ENCODE results near the gene VEGFC.

VEGFC gene

GRCh38 chr4:176709417-176709816, 83.3 kb downstream of the VEGFC start:
- Histone ChIP-seq H2BK15ac (replicated peaks; ENCODE audit: low read depth) (no peak overlapping the region), H3K36me3 (ENCODE audit: control insufficient read depth, insufficient read depth, low read length) (no peaks in the 10 kb centered on the region), H3K9ac (ENCODE audit: low read length) (no peak overlapping the region), H4K5ac (ENCODE audit: low read length) (no peak overlapping the region), H3K4ac (ENCODE audit: low read depth, low read length) (no peak overlapping the region), H3K27me3 (ENCODE audit: insufficient read depth, low read length, poor library complexity) (no peaks in the 10 kb centered on the region), H3K27ac (ENCODE audit: low read depth, low read length) (no peak overlapping the region), H2BK120ac (ENCODE audit: low read depth, low read length) (no peak overlapping the region), H3K56ac (ENCODE audit: low read length) (no peak overlapping the region), H3K4me3 (ENCODE audit: low read length) (no peak overlapping the region), H2BK5ac (ENCODE audit: low read length) (no peak overlapping the region), H3K23ac (ENCODE audit: low read length) (no peak overlapping the region), H2AK5ac (ENCODE audit: low read length) (no peak overlapping the region), H4K8ac (ENCODE audit: low read depth, low read length) (no peak overlapping the region), H3K4me1 (ENCODE audit: control insufficient read depth, low read depth, low read length) (no peaks in the 10 kb centered on the region), H3K4me2 (ENCODE audit: low read length) (no peak overlapping the region), H3K79me2 (ENCODE audit: control insufficient read depth, insufficient read depth, low read length) (no peaks in the 10 kb centered on the region), H3K18ac (ENCODE audit: low read length) (no peak overlapping the region), H3K79me1 (ENCODE audit: low read length) (no peaks in the 10 kb centered on the region)
- WGBS (ENCODE audit: extremely low coverage, insufficient coverage, low lambda C conversion rate) = no CpG with 5 or more reads among the region's 5 CpGs
- no peak for DNase-seq

DNA sequence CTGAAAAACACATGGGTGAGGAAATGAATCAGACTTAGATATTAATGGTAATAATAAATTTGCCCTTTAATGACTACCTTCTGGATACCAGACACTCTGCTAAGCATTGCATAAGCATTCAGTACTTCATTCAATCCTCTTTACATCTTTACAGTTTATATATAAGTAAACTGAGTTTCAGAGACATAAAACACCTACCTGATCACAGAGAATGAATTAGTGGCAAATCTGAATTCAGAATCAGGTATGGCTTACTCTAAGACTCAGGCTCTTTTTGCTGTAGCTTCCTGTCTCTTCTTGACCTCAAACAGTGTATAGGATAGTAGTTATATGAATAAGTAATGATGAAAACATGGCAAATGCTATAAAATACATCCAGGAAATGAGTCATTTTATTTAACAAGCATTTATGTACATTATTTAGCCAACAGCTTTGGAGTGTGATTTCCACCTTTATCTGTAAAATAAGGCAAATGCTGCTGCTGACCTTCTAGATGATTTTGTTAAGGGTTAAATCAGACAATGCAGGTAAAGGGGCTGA, 83.9 kb downstream of the VEGFC start:
- no peak for DNase-seq
- H3K4ac ChIP-seq (ENCODE audit: low read depth, low read length) = no peak overlapping the region

GRCh38 chr4:176690716-176691115, 102.0 kb downstream of the VEGFC start:
- no peak overlapping the region for H2BK15ac ChIP-seq (replicated peaks; ENCODE audit: low read depth)
- no peaks in the 10 kb centered on the region for H3K4me1 ChIP-seq (ENCODE audit: control insufficient read depth, low read depth, low read length)
- no peak overlapping the region for H3K18ac ChIP-seq (ENCODE audit: low read length)
- no CpG with 5 or more reads among the region's 5 CpGs for WGBS (ENCODE audit: extremely low coverage, insufficient coverage, low lambda C conversion rate)
- no peaks in the 10 kb centered on the region for H3K27me3 ChIP-seq (ENCODE audit: insufficient read depth, low read length, poor library complexity)
- H3K4ac ChIP-seq (ENCODE audit: low read depth, low read length) = no peak overlapping the region
- no peak overlapping the region for H2BK5ac ChIP-seq (ENCODE audit: low read length)
- H3K9ac ChIP-seq (ENCODE audit: low read length) = no peak overlapping the region
- H3K36me3 ChIP-seq (ENCODE audit: control insufficient read depth, insufficient read depth, low read length) = no peaks in the 10 kb centered on the region
- no peaks in the 10 kb centered on the region for H3K79me2 ChIP-seq (ENCODE audit: control insufficient read depth, insufficient read depth, low read length)
- no peak overlapping the region for H2AK5ac ChIP-seq (ENCODE audit: low read length)
- H3K79me1 ChIP-seq (ENCODE audit: low read length) = no peaks in the 10 kb centered on the region
- no peak overlapping the region for H3K23ac ChIP-seq (ENCODE audit: low read length)
- H3K4me3 ChIP-seq (ENCODE audit: low read length) = no peak overlapping the region
- no peak overlapping the region for H3K4me2 ChIP-seq (ENCODE audit: low read length)
- DNase-seq = no peak
- H4K8ac ChIP-seq (ENCODE audit: low read depth, low read length) = no peak overlapping the region
- H2BK120ac ChIP-seq (ENCODE audit: low read depth, low read length) = no peak overlapping the region
- no peak overlapping the region for H3K56ac ChIP-seq (ENCODE audit: low read length)
- H3K27ac ChIP-seq (ENCODE audit: low read depth, low read length) = no peak overlapping the region
- no peak overlapping the region for H4K5ac ChIP-seq (ENCODE audit: low read length)

More for the DNA sequence above, 83.9 kb downstream of the VEGFC start:
- no peak overlapping the region for H3K23ac ChIP-seq (ENCODE audit: low read length)
- no peak overlapping the region for H3K9ac ChIP-seq (ENCODE audit: low read length)
- H2AK5ac ChIP-seq (ENCODE audit: low read length) = no peak overlapping the region
- H3K27me3 ChIP-seq (ENCODE audit: insufficient read depth, low read length, poor library complexity) = no peaks in the 10 kb centered on the region
- H2BK120ac ChIP-seq (ENCODE audit: low read depth, low read length) = no peak overlapping the region
- no peak overlapping the region for H3K4me2 ChIP-seq (ENCODE audit: low read length)
- H2BK5ac ChIP-seq (ENCODE audit: low read length) = no peak overlapping the region
- H4K5ac ChIP-seq (ENCODE audit: low read length) = no peak overlapping the region
- H3K18ac ChIP-seq (ENCODE audit: low read length) = no peak overlapping the region
- H2BK15ac ChIP-seq (replicated peaks; ENCODE audit: low read depth) = no peak overlapping the region
- H3K56ac ChIP-seq (ENCODE audit: low read length) = no peak overlapping the region
- no peak overlapping the region for H4K8ac ChIP-seq (ENCODE audit: low read depth, low read length)
- no peaks in the 10 kb centered on the region for H3K36me3 ChIP-seq (ENCODE audit: control insufficient read depth, insufficient read depth, low read length)
- no peaks in the 10 kb centered on the region for H3K79me2 ChIP-seq (ENCODE audit: control insufficient read depth, insufficient read depth, low read length)
- H3K27ac ChIP-seq (ENCODE audit: low read depth, low read length) = no peak overlapping the region
- no peaks in the 10 kb centered on the region for H3K79me1 ChIP-seq (ENCODE audit: low read length)
- no peaks in the 10 kb centered on the region for H3K4me1 ChIP-seq (ENCODE audit: control insufficient read depth, low read depth, low read length)
- H3K4me3 ChIP-seq (ENCODE audit: low read length) = no peak overlapping the region

- H3K4me2 ChIP-seq (ENCODE audit: low read length) = no peak overlapping the region
- H4K5ac ChIP-seq (ENCODE audit: low read length) = no peak overlapping the region
- H3K79me1 ChIP-seq (ENCODE audit: low read length) = no peaks in the 10 kb centered on the region
- no peaks in the 10 kb centered on the region for H3K27me3 ChIP-seq (ENCODE audit: insufficient read depth, low read length, poor library complexity)
- no peaks in the 10 kb centered on the region for H3K36me3 ChIP-seq (ENCODE audit: control insufficient read depth, insufficient read depth, low read length)
- H2AK5ac ChIP-seq (ENCODE audit: low read length) = no peak overlapping the region
- H3K23ac ChIP-seq (ENCODE audit: low read length) = no peak overlapping the region
- H3K4me3 ChIP-seq (ENCODE audit: low read length) = no peak overlapping the region
- no peak overlapping the region for H3K56ac ChIP-seq (ENCODE audit: low read length)
- no peak for DNase-seq
- no peak overlapping the region for H3K9ac ChIP-seq (ENCODE audit: low read length)
- H4K8ac ChIP-seq (ENCODE audit: low read depth, low read length) = no peak overlapping the region
- H2BK120ac ChIP-seq (ENCODE audit: low read depth, low read length) = no peak overlapping the region
- no CpG with 5 or more reads among the region's 4 CpGs for WGBS (ENCODE audit: extremely low coverage, insufficient coverage, low lambda C conversion rate)
- H3K79me2 ChIP-seq (ENCODE audit: control insufficient read depth, insufficient read depth, low read length) = no peaks in the 10 kb centered on the region
- H2BK5ac ChIP-seq (ENCODE audit: low read length) = no peak overlapping the region
- H3K4me1 ChIP-seq (ENCODE audit: control insufficient read depth, low read depth, low read length) = no peaks in the 10 kb centered on the region
- no peak overlapping the region for H3K4ac ChIP-seq (ENCODE audit: low read depth, low read length)
- no peak overlapping the region for H3K18ac ChIP-seq (ENCODE audit: low read length)
- H2BK15ac ChIP-seq (replicated peaks; ENCODE audit: low read depth) = no peak overlapping the region
- H3K27ac ChIP-seq (ENCODE audit: low read depth, low read length) = no peak overlapping the region
These were observed 112.0 kb downstream of the VEGFC start for GRCh38 chr4:176680668-176681180.

DNA sequence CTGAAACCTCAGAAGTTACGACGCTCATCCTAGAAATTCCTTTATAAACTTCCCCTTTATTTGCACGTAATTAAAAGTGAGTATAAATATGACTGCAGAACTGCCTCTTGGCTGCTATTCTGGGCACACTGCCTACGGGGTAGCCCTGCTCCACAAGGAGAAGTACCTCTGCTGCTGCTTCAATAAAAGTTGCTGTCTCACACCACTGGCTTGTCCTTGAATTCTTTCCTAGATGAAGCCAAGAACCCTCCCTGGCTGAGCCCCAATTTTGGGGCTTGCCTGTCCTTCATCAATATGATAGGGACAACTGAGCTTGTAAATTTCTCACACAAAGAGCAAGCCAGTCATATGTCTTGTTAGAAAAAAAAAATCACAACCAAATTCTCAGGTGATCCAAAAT, 115.8 kb downstream of the VEGFC start:
- Histone ChIP-seq H4K5ac (ENCODE audit: low read length) (no peak overlapping the region), H3K23ac (ENCODE audit: low read length) (no peak overlapping the region), H3K27me3 (ENCODE audit: insufficient read depth, low read length, poor library complexity) (no peaks in the 10 kb centered on the region), H3K4me2 (ENCODE audit: low read length) (no peak overlapping the region), H3K4ac (ENCODE audit: low read depth, low read length) (no peak overlapping the region), H3K4me3 (ENCODE audit: low read length) (no peak overlapping the region), H2AK5ac (ENCODE audit: low read length) (no peak overlapping the region), H3K27ac (ENCODE audit: low read depth, low read length) (no peak overlapping the region), H3K79me2 (ENCODE audit: control insufficient read depth, insufficient read depth, low read length) (no peaks in the 10 kb centered on the region), H3K4me1 (ENCODE audit: control insufficient read depth, low read depth, low read length) (no peaks in the 10 kb centered on the region), H3K36me3 (ENCODE audit: control insufficient read depth, insufficient read depth, low read length) (no peaks in the 10 kb centered on the region), H2BK120ac (ENCODE audit: low read depth, low read length) (no peak overlapping the region), H3K79me1 (ENCODE audit: low read length) (no peaks in the 10 kb centered on the region), H3K56ac (ENCODE audit: low read length) (no peak overlapping the region), H2BK15ac (replicated peaks; ENCODE audit: low read depth) (no peak overlapping the region), H3K9ac (ENCODE audit: low read length) (no peak overlapping the region), H4K8ac (ENCODE audit: low read depth, low read length) (no peak overlapping the region), H2BK5ac (ENCODE audit: low read length) (no peak overlapping the region), H3K18ac (ENCODE audit: low read length) (no peak overlapping the region)
- WGBS (ENCODE audit: extremely low coverage, insufficient coverage, low lambda C conversion rate) = no CpG with 5 or more reads among the region's 4 CpGs
- no peak for DNase-seq

GRCh38 chr4:176675810-176676209, 116.9 kb downstream of the VEGFC start:
- no peak for DNase-seq
- Histone ChIP-seq H3K79me2 (ENCODE audit: control insufficient read depth, insufficient read depth, low read length) (no peaks in the 10 kb centered on the region), H3K23ac (ENCODE audit: low read length) (no peak overlapping the region), H4K8ac (ENCODE audit: low read depth, low read length) (no peak overlapping the region), H4K5ac (ENCODE audit: low read length) (no peak overlapping the region), H3K18ac (ENCODE audit: low read length) (no peak overlapping the region), H2BK15ac (replicated peaks; ENCODE audit: low read depth) (no peak overlapping the region), H3K4me3 (ENCODE audit: low read length) (no peak overlapping the region), H2BK5ac (ENCODE audit: low read length) (no peak overlapping the region), H2BK120ac (ENCODE audit: low read depth, low read length) (no peak overlapping the region), H3K56ac (ENCODE audit: low read length) (no peak overlapping the region), H3K27me3 (ENCODE audit: insufficient read depth, low read length, poor library complexity) (no peaks in the 10 kb centered on the region), H3K79me1 (ENCODE audit: low read length) (no peaks in the 10 kb centered on the region), H3K9ac (ENCODE audit: low read length) (no peak overlapping the region), H3K4ac (ENCODE audit: low read depth, low read length) (no peak overlapping the region), H2AK5ac (ENCODE audit: low read length) (no peak overlapping the region), H3K4me1 (ENCODE audit: control insufficient read depth, low read depth, low read length) (no peaks in the 10 kb centered on the region), H3K4me2 (ENCODE audit: low read length) (no peak overlapping the region), H3K27ac (ENCODE audit: low read depth, low read length) (no peak overlapping the region), H3K36me3 (ENCODE audit: control insufficient read depth, insufficient read depth, low read length) (no peaks in the 10 kb centered on the region)
- no CpG with 5 or more reads among the region's 3 CpGs for WGBS (ENCODE audit: extremely low coverage, insufficient coverage, low lambda C conversion rate)
